ENCODE results near the gene APEH.

- no peak for TF ChIP-seq ZNF316 (IDR thresholded peaks at IDR 0.05)
- no peak for TF ChIP-seq ZC3H8 (IDR thresholded peaks at IDR 0.05)
- no peak for TF ChIP-seq FOSL1 (tag; conservative IDR thresholded peaks at IDR 0.05)
Measured at GRCh38 chr3:49723296-49723627, 49.1 kb downstream of the APEH start.
